H7 (cell line): ENCODE results near the gene DAB2IP. TPM values are rescaled to one million over a fixed set of nuclear protein-coding genes. Genes with fewer than 3 reads are reported as not detected.
"Not testable (repeated sequence)": the region's sequence is repeated elsewhere in the genome, so short reads cannot be mapped to it uniquely, and the experiment has no call there.

ENCODE experiments used
- DNase-seq: peaks from one replicate; pipeline ENCODE4 v3.0.0; 2012
- H3K27me3 ChIP-seq: 2 replicates; pipeline ENCODE4 v1.6.0; 2011; ENCODE audit warnings: mild to moderate bottlenecking, low read length; ENCODE audit not compliant: control insufficient read depth, insufficient read depth
- H3K36me3 ChIP-seq: replicated peaks from 2 replicates; pipeline ENCODE4 v1.5.1; 2011; ENCODE audit warnings: low read length; ENCODE audit not compliant: control insufficient read depth, insufficient read depth
- H3K4me3 ChIP-seq: 2 replicates; pipeline ENCODE4 v1.5.1; 2011; ENCODE audit warnings: low read depth, mild to moderate bottlenecking, control low read depth, low read length, moderate library complexity; ENCODE audit not compliant: insufficient read depth
- total RNA-seq: library from RNA; depleted of rRNA; stranded (reverse); fragments of >200 nt; shearing (Covaris generic); gene quantifications from 2 replicates; pipeline ENCODE4 v1.2.3, GENCODE V29; 2014

The DAB2IP gene
- total RNA-seq, 1 experiment from 2014 or later: 24.1 TPM

GRCh38 chr9:121731090-121731489 is 79.7 kb downstream of the DAB2IP start:
- no peaks in the 10 kb centered on the region for H3K36me3 ChIP-seq
- DNase-seq: no peak
- no peak overlapping the region for H3K4me3 ChIP-seq
- H3K27me3 ChIP-seq: no peaks in the 10 kb centered on the region

- Histone ChIP-seq H3K27me3 (no peaks in the 10 kb centered on the region), H3K36me3 (no peaks in the 10 kb centered on the region), H3K4me3 (no peak overlapping the region)
Measured at GRCh38 chr9:121731919-121732318, 80.5 kb downstream of the DAB2IP start.

GRCh38 chr9:121732389-121732788 is 81.0 kb downstream of the DAB2IP start:
- Histone ChIP-seq H3K36me3 (no peaks in the 10 kb centered on the region), H3K27me3 (no peaks in the 10 kb centered on the region), H3K4me3 (no peak overlapping the region)
- DNase-seq: no peak

More at GRCh38 chr9:121731919-121732318, 80.5 kb downstream of the DAB2IP start:
- DNase-seq: no peak

- Histone ChIP-seq H3K36me3 (no peaks in the 10 kb centered on the region), H3K4me3 (no peak overlapping the region), H3K27me3 (no peaks in the 10 kb centered on the region)
- no peak for DNase-seq
Measured at GRCh38 chr9:121732886-121733285, 81.5 kb downstream of the DAB2IP start.

GRCh38 chr9:121734465-121734864 is 83.0 kb downstream of the DAB2IP start:
- DNase-seq: no peak
- no peak overlapping the region for H3K4me3 ChIP-seq
- H3K36me3 ChIP-seq: no peaks in the 10 kb centered on the region
- no peaks in the 10 kb centered on the region for H3K27me3 ChIP-seq

- H3K36me3 ChIP-seq: no peaks in the 10 kb centered on the region
- peak; percentile 91 for DNase-seq
- H3K4me3 ChIP-seq: no peak overlapping the region
- H3K27me3 ChIP-seq: no peaks in the 10 kb centered on the region
Measured at GRCh38 chr9:121735065-121735792, 83.8 kb downstream of the DAB2IP start.

GRCh38 chr9:121735793-121736770 is 84.6 kb downstream of the DAB2IP start:
- peak; percentile 99 for DNase-seq
- no peaks in the 10 kb centered on the region for H3K27me3 ChIP-seq
- H3K4me3 ChIP-seq: peak overlapping the region; percentile 51

GRCh38 chr9:121736934-121737462 is 85.6 kb downstream of the DAB2IP start:
- Histone ChIP-seq H3K4me3 (peak overlapping the region; percentile 47), H3K27me3 (no peaks in the 10 kb centered on the region), H3K36me3 (no peaks in the 10 kb centered on the region)
- peak; percentile 93 for DNase-seq

More at GRCh38 chr9:121735793-121736770, 84.6 kb downstream of the DAB2IP start:
- H3K36me3 ChIP-seq: no peaks in the 10 kb centered on the region

- Histone ChIP-seq H3K27me3 (no peaks in the 10 kb centered on the region), H3K4me3 (no peak overlapping the region), H3K36me3 (no peaks in the 10 kb centered on the region)
- no peak for DNase-seq
Measured at GRCh38 chr9:121737481-121737931, 86.1 kb downstream of the DAB2IP start.

GRCh38 chr9:121738411-121738810 is 87.0 kb downstream of the DAB2IP start:
- Histone ChIP-seq H3K27me3 (no peaks in the 10 kb centered on the region), H3K4me3 (no peak overlapping the region), H3K36me3 (no peaks in the 10 kb centered on the region)
- no peak for DNase-seq

GRCh38 chr9:121738968-121739367 is 87.5 kb downstream of the DAB2IP start:
- H3K36me3 ChIP-seq: no peaks in the 10 kb centered on the region
- no peak overlapping the region for H3K4me3 ChIP-seq
- H3K27me3 ChIP-seq: no peaks in the 10 kb centered on the region
- DNase-seq: no peak

- Histone ChIP-seq H3K27me3 (no peaks in the 10 kb centered on the region), H3K4me3 (no peak overlapping the region), H3K36me3 (no peaks in the 10 kb centered on the region)
- DNase-seq: no peak
Measured at GRCh38 chr9:121739971-121740370, 88.5 kb downstream of the DAB2IP start.

- no peak for DNase-seq
- Histone ChIP-seq H3K36me3 (no peaks in the 10 kb centered on the region), H3K27me3 (no peaks in the 10 kb centered on the region), H3K4me3 (no peak overlapping the region)
Measured at GRCh38 chr9:121741228-121741918, 89.9 kb downstream of the DAB2IP start.

- H3K27me3 ChIP-seq, H3K4me3 ChIP-seq, DNase-seq: not testable (repeated sequence)
Measured at GRCh38 chr9:121741919-121742283, 90.5 kb downstream of the DAB2IP start.

More at GRCh38 chr9:121741919-121742283, 90.5 kb downstream of the DAB2IP start:
- H3K36me3 ChIP-seq: not testable (repeated sequence)
